GM12865 (cell line): Measurements from ENCODE around the gene RAP1B.
A peak's percentile ranks its signal among the peaks of the same experiment; 100 is the strongest.

Experiments used
- DNase-seq: peaks from one replicate; pipeline ENCODE4 v3.0.0; 2010; ENCODE audit warnings: low read depth
- H3K4me3 ChIP-seq: 2 replicates; pipeline ENCODE4 v1.5.1; 2011; ENCODE audit warnings: mild to moderate bottlenecking, low read depth, low read length, control low read depth
- TF ChIP-seq, protein P1 (sequence below): IDR thresholded peaks from 2 replicates; pipeline ENCODE4 v1.5.1; 2011; ENCODE audit warnings: low read length, control low read depth, low read depth, inconsistent platforms; ENCODE audit not compliant: insufficient read depth; ENCODE audit errors: missing control alignments

Gene RAP1B

GRCh38 chr12:68611094-68611805, 551 bp downstream of the RAP1B start:
- TF ChIP-seq, protein P1, sequence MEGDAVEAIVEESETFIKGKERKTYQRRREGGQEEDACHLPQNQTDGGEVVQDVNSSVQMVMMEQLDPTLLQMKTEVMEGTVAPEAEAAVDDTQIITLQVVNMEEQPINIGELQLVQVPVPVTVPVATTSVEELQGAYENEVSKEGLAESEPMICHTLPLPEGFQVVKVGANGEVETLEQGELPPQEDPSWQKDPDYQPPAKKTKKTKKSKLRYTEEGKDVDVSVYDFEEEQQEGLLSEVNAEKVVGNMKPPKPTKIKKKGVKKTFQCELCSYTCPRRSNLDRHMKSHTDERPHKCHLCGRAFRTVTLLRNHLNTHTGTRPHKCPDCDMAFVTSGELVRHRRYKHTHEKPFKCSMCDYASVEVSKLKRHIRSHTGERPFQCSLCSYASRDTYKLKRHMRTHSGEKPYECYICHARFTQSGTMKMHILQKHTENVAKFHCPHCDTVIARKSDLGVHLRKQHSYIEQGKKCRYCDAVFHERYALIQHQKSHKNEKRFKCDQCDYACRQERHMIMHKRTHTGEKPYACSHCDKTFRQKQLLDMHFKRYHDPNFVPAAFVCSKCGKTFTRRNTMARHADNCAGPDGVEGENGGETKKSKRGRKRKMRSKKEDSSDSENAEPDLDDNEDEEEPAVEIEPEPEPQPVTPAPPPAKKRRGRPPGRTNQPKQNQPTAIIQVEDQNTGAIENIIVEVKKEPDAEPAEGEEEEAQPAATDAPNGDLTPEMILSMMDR = no peak
- DNase-seq = peak; percentile 65
- peak overlapping the region; percentile 79 for H3K4me3 ChIP-seq

DNA sequence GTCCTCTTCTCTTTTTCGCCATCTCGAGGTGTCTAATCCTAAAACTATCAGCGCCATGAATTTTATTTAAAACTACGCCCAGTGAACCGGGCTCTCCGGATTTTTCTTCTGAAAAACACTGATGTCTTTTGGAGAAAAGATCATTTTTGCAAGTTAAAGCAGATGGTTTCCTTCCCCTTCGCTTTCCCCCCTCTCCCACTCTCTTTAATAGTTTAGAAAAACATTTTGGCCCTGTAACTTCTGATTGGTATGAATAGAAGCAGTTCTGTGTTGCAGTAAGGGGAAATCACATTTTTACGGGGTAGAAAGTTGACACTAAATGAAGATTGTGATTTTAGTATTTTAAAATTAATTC, 1.1 kb downstream of the RAP1B start:
- no peak for DNase-seq
- H3K4me3 ChIP-seq = peak overlapping the region; percentile 79
- TF ChIP-seq, protein P1 = no peak

GRCh38 chr12:68612202-68612601, 1.5 kb downstream of the RAP1B start:
- TF ChIP-seq, protein P1 = no peak
- DNase-seq = peak; percentile 30
- H3K4me3 ChIP-seq = peak overlapping the region; percentile 79

GRCh38 chr12:68612697-68613096, 2.0 kb downstream of the RAP1B start:
- TF ChIP-seq, protein P1 = no peak
- peak overlapping the region; percentile 79 for H3K4me3 ChIP-seq
- DNase-seq = peak; percentile 36

GRCh38 chr12:68613209-68613904, 2.7 kb downstream of the RAP1B start:
- DNase-seq = peak; percentile 35
- peak overlapping the region; percentile 79 for H3K4me3 ChIP-seq
- TF ChIP-seq, protein P1 = no peak

GRCh38 chr12:68614105-68614679, 3.5 kb downstream of the RAP1B start:
- no peak for DNase-seq
- TF ChIP-seq, protein P1 = no peak
- peak overlapping the region; percentile 79 for H3K4me3 ChIP-seq
